Muscle layer of colon (tissue), 2 donors: Measurements from ENCODE around the gene IKBKE.

Experiments used
- H3K27ac ChIP-seq: one replicate; pipeline ENCODE4 v1.7.0; 2013; ENCODE audit warnings: low read depth, mild to moderate bottlenecking, low read length, moderate library complexity
- H3K27me3 ChIP-seq, 2 donors: one replicate each; pipeline ENCODE4 v1.7.0; 2013; ENCODE audit warnings: low read length in 2 of 2, mild to moderate bottlenecking in 2 of 2; ENCODE audit not compliant: insufficient read depth in 2 of 2, control insufficient read depth in 1 of 2
- H3K36me3 ChIP-seq: one replicate; pipeline ENCODE4 v1.7.0; 2013; ENCODE audit warnings: mild to moderate bottlenecking, low read length; ENCODE audit not compliant: insufficient read depth
- H3K4me1 ChIP-seq: one replicate; pipeline ENCODE4 v1.7.0; 2013; ENCODE audit warnings: mild to moderate bottlenecking, low read length; ENCODE audit not compliant: insufficient read depth
- H3K4me3 ChIP-seq, 2 donors: one replicate each; pipeline ENCODE4 v1.7.0; 2013; ENCODE audit warnings: low read length in 2 of 2, low read depth in 1 of 2, mild to moderate bottlenecking in 1 of 2, moderate library complexity in 1 of 2
- H3K9ac ChIP-seq: one replicate; pipeline ENCODE4 v1.7.0; 2013; ENCODE audit warnings: low read length
- H3K9me3 ChIP-seq: one replicate; pipeline ENCODE4 v1.7.0; 2013; ENCODE audit warnings: mild to moderate bottlenecking, low read length
- donor health status: abdominal sarcoma.
- donor health status: Adenocarcinoma of cecum.

IKBKE gene

DNA sequence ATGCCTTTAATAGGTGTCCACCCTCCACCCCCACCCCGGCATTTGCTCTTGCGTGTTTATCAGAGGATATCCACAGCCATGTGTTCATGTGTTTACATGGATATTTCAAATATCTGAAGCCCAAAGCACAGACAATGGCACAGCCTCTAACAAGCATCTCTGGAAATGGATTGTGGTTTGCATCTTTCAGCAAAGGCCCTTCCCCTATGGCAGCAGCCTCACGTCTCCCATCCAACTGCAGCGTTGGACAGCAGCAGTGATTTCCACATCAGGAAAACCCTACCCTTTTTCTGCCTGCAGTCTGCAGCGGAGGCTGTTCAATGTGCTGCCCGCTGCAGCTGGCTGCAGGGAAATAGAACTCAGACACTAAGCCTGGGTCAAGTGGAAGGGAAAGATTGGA is 38.7 kb downstream of the IKBKE start:
- Histone ChIP-seq H3K27me3 (peaks cover 4 to 36% of the 10 kb centered on the region in 2 donors), H3K27ac (no peak overlapping the region), H3K4me3 (peak overlapping the region in 1 of 2 donors; percentile 41), H3K9me3 (no peaks in the 10 kb centered on the region), H3K4me1 (peaks cover 16% of the 10 kb centered on the region), H3K9ac (no peak overlapping the region), H3K36me3 (no peaks in the 10 kb centered on the region)

GRCh38 chr1:206509612-206510257 is 39.5 kb downstream of the IKBKE start:
- Histone ChIP-seq H3K27me3 (peaks cover 4 to 36% of the 10 kb centered on the region in 2 donors), H3K4me3 (no peak overlapping the region), H3K36me3 (no peaks in the 10 kb centered on the region), H3K4me1 (peaks cover 19% of the 10 kb centered on the region), H3K9me3 (no peaks in the 10 kb centered on the region), H3K27ac (no peak overlapping the region), H3K9ac (no peak overlapping the region)

DNA sequence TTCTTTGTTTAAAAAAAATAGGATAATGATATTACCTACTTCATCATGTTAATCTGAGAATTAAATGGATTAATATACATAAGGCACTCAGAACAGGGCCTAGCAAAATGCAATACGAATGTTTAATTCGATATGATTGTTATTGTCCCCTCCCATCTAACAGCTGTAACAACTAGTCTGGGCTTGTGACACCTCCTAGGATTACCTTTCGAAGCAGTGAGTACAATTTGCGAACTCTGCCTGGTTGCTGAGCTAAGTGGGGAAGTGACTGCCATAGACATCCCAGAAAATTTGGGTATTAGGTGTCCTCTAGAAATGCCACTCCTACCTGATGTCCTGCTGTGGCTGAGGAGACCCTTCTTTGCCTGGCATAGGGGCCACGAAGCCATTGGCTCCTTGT is 40.1 kb downstream of the IKBKE start:
- Histone ChIP-seq H3K36me3 (no peaks in the 10 kb centered on the region), H3K4me3 (no peak overlapping the region), H3K27me3 (peaks cover 4 to 36% of the 10 kb centered on the region in 2 donors), H3K27ac (no peak overlapping the region), H3K9ac (no peak overlapping the region), H3K4me1 (peaks cover 19% of the 10 kb centered on the region), H3K9me3 (no peaks in the 10 kb centered on the region)

GRCh38 chr1:206511362-206512057 is 41.2 kb downstream of the IKBKE start:
- peaks cover 4 to 27% of the 10 kb centered on the region in 2 donors for H3K27me3 ChIP-seq
- no peaks in the 10 kb centered on the region for H3K9me3 ChIP-seq
- H3K36me3 ChIP-seq = no peaks in the 10 kb centered on the region
- H3K4me1 ChIP-seq = peaks cover 19% of the 10 kb centered on the region
- H3K9ac ChIP-seq = no peak overlapping the region
- H3K27ac ChIP-seq = no peak overlapping the region
- no peak overlapping the region for H3K4me3 ChIP-seq

DNA sequence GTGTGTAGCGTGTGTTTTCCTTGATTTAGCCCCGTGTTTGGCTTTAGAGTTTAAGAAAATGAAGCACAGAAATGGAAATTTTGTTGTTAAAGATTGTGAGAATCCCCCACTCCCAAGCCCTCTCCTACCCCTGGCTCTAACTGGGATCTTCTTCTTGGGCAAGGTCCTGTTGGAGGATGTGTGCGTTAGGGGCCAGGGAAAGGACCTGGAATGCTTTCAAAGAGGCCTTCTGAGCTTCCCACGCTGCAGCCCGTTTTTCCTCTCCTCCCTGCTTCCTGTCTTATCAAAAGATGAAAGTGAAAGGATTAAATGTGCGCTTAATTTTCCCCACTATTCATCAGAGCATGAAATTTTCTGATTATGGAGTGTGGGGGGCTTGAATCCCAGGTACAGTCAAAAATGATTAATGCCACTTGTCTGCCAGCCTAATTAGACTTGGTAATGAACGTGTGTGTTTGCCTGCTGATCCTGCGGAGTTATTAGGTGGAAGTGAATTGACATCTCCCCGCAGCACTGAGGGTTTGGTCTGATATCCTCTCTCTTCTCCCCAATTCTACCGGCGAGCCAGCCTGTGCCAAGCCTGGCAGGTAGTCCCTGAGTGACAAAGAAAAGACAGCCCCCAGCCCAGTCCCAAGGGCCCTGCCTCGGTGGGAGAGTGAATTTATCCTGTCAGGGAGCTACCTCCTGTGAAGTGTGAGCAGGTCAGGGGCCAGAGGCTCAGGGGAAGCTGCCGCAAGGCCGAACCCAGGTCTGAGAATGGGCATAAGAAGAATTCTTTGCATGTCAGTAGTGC is 42.0 kb downstream of the IKBKE start:
- Histone ChIP-seq H3K4me1 (peaks cover 19% of the 10 kb centered on the region), H3K4me3 (no peak overlapping the region), H3K27me3 (peaks cover 4 to 19% of the 10 kb centered on the region in 2 donors), H3K36me3 (no peaks in the 10 kb centered on the region), H3K9ac (no peak overlapping the region), H3K9me3 (no peaks in the 10 kb centered on the region), H3K27ac (no peak overlapping the region)

GRCh38 chr1:206512851-206513180 is 42.5 kb downstream of the IKBKE start:
- H3K4me1 ChIP-seq = peaks cover 19% of the 10 kb centered on the region
- no peaks in the 10 kb centered on the region for H3K9me3 ChIP-seq
- H3K36me3 ChIP-seq = no peaks in the 10 kb centered on the region
- H3K4me3 ChIP-seq = no peak overlapping the region
- H3K27ac ChIP-seq = no peak overlapping the region
- H3K27me3 ChIP-seq = peaks cover 4 to 15% of the 10 kb centered on the region in 2 donors
- H3K9ac ChIP-seq = no peak overlapping the region

GRCh38 chr1:206513312-206514111 is 43.2 kb downstream of the IKBKE start:
- Histone ChIP-seq H3K9me3 (no peaks in the 10 kb centered on the region), H3K27me3 (peaks cover 0 to 10% of the 10 kb centered on the region in 2 donors), H3K4me1 (peaks cover 19% of the 10 kb centered on the region), H3K27ac (no peak overlapping the region), H3K36me3 (no peaks in the 10 kb centered on the region), H3K9ac (no peak overlapping the region), H3K4me3 (no peak overlapping the region)

- Histone ChIP-seq H3K4me3 (no peak overlapping the region), H3K9ac (no peak overlapping the region), H3K4me1 (peaks cover 19% of the 10 kb centered on the region), H3K9me3 (no peaks in the 10 kb centered on the region), H3K27me3 (no peaks in the 10 kb centered on the region), H3K36me3 (no peaks in the 10 kb centered on the region), H3K27ac (no peak overlapping the region)
Observed at GRCh38 chr1:206514813-206515387, 44.6 kb downstream of the IKBKE start.

DNA sequence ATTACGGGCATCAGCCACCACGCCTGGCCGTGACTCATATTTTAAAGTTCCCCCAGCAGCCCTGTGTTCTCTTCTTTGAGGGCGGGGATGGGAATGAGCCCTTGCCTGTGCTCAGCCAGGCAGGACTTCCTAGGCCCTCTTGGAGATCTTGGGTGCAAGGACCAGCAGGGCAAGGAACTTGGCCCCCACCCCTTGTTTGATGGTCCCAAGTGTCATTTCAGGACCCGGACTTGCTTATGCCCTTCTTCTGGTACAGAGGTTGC is 46.4 kb downstream of the IKBKE start:
- Histone ChIP-seq H3K36me3 (no peaks in the 10 kb centered on the region), H3K9ac (no peak overlapping the region), H3K4me1 (peaks cover 19% of the 10 kb centered on the region), H3K27me3 (no peaks in the 10 kb centered on the region), H3K9me3 (no peaks in the 10 kb centered on the region), H3K27ac (no peak overlapping the region), H3K4me3 (no peak overlapping the region)

DNA sequence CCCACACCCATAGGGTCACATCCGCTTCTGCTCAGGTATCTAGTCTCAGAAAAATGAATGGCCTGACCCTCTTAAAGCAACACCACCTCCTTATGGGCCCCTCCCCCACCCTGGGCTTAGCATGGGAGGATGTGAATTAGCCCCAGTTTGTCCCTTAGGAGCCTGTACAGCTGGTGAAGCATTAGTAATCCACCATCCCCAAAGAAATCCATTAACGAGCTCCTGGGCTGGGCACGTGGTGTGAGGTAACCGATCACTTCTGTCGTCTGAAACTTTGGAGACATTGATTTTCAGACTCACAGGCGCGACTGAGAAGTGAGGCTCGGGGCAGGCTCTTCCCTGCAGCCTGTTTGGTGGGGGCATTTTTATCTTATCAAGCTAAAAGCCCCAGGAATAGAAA is 47.5 kb downstream of the IKBKE start:
- H3K9ac ChIP-seq = no peak overlapping the region
- H3K36me3 ChIP-seq = no peaks in the 10 kb centered on the region
- H3K4me1 ChIP-seq = peaks cover 13% of the 10 kb centered on the region
- no peaks in the 10 kb centered on the region for H3K9me3 ChIP-seq
- H3K27ac ChIP-seq = no peak overlapping the region
- no peak overlapping the region for H3K4me3 ChIP-seq
- no peaks in the 10 kb centered on the region for H3K27me3 ChIP-seq

- Histone ChIP-seq H3K36me3 (no peaks in the 10 kb centered on the region), H3K27ac (no peak overlapping the region)
Observed at GRCh38 chr1:206518206-206518605, 47.9 kb downstream of the IKBKE start.

More at GRCh38 chr1:206518206-206518605, 47.9 kb downstream of the IKBKE start:
- no peaks in the 10 kb centered on the region for H3K9me3 ChIP-seq
- H3K4me3 ChIP-seq = no peak overlapping the region
- no peaks in the 10 kb centered on the region for H3K27me3 ChIP-seq
- H3K4me1 ChIP-seq = peaks cover 10% of the 10 kb centered on the region
- no peak overlapping the region for H3K9ac ChIP-seq
